HG03469 (cell line): ENCODE measurements around the gene ELOVL6.

ENCODE experiments used
- ATAC-seq: cut with Tn5 transposase; IDR thresholded peaks from one replicate; pipeline ENCODE4 v1.9.1; 2021; ENCODE audit warnings: mild to moderate bottlenecking, moderate library complexity, moderate number of reproducible peaks; ENCODE audit not compliant: unreplicated experiment

The ELOVL6 gene

DNA sequence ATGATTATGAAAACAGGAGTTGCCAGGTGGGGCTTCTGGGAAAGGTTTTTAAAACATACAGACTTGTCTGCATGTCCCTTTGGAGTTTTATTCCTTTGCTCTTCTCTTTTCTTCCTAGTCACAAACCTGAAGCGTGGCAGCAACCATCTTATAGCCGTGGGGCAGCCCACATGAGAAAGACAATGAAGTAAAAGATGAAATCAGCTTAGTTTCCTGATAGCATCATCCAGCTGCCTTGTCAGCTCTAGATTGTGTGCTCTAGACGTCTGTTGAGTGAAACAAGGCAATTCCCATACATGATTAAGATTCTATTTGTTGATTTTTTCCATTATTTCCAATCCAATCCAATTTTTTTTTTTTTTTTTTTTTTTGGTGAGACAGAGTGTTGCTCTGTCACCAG lies 68.9 kb downstream of the ELOVL6 start:
- no peak for ATAC-seq

DNA sequence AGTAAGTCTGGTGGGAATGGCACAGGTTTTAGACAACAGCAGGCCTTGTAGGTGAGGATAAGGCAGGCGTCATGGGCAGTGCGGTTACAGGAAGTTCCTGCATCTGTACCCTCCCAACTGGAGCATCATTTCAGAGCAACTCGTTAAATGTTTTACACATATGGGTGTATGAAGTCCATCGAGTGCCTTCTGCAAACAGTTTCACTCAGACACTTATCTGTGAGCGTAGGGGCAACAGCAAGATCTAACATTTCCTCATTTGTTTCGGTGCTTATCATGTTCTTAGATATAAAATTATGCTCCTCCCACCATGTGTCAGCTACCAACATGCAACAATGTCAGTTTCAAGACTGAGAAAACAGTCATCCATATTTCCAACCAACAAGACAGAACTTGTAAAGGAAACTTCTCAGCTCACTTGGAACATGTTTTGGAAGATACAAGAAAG lies 69.9 kb downstream of the ELOVL6 start:
- no peak for ATAC-seq

DNA sequence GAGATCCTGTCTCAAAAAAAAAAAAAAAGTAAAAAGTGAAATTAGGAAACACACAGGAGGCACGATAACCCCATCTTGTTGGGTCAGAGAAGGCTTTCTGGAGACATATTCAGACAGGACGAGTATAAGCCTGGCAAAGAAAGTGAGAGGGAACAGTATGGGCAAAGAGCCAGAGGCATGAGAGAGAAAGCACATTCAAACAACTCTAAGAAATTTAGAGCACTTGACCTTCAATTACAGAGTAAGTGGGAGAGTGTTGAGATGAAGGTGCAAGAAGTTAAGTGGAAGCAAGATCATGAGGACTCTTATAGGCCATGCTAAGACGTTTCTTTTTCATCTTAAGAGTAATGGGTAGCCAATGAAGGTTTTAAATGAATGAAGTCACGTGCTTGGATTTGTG lies 70.4 kb downstream of the ELOVL6 start:
- no peak for ATAC-seq

DNA sequence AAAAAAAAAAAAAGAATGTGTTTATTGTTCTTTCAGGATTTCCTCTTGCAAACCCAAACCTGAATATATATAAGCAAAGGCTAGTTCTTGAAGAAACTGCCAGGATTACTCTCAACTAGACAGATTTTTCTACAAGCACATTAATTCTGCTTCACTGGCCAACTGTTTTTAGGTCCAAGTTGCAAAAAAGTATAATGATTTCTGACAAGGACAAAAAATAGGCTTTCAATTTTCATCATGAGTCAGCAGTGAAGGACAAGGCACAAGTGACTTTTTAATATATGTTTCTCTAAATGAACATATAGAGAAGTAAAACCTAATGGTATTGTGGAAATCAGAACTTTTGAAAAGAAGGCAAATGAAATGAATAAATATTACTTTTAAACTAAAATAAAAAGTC lies 73.7 kb downstream of the ELOVL6 start:
- no peak for ATAC-seq

DNA sequence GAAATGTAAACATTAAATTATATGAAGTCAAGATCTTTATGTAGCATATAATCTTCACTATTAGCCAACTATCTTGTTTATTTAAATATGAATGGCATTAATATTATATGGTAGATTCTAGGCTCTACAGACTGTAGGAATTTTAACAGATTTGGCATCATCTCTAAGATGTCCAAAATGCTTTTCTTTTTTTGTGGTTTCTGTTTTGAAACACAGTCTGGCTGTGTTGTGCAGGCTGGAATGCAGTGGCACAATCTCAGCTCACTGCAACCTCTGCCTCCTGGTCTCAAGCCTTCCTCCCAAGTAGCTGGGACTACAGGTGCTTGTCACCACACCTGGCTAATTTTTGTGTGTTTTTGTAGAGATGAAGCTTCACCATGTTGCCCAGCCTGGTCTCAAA lies 76.2 kb downstream of the ELOVL6 start:
- no peak for ATAC-seq

DNA sequence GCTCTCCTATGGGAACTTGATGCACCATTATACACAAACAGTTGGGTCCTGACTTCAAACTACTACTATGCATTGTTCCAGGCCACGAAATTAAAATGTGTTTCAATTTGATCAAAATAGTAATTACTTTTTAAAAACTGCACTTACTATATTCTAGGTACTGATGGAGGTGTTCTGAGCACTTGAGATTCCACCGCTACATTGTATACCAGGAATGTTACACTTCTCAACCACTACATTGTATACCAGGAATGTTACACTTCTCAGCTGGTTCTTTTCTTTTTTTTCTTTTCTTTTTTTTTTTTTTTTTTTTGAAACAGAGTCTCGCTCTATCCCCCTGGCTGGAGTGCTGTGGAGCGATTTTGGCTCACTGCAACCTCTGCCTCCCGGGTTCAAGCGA lies 77.9 kb downstream of the ELOVL6 start:
- no peak for ATAC-seq

DNA sequence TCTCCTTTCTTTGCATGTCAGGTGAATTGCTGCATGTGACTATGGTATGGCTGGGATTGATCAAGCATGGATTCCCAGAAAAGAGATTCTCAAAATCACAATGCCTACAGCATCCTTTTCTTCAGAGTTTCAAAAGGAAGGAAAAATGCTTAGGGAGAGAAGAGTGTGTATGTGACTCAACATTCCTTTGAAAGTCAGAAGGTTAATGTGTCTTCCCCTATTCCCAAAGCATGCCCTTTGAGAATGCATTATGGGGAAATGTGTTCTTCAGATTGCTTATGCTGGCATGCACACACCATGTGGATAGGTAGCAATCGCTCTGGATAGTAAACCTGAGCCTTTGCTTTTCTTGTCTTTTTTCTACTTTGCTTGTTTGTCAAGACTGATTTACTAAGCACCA lies 78.5 kb downstream of the ELOVL6 start:
- ATAC-seq, result no peak

DNA sequence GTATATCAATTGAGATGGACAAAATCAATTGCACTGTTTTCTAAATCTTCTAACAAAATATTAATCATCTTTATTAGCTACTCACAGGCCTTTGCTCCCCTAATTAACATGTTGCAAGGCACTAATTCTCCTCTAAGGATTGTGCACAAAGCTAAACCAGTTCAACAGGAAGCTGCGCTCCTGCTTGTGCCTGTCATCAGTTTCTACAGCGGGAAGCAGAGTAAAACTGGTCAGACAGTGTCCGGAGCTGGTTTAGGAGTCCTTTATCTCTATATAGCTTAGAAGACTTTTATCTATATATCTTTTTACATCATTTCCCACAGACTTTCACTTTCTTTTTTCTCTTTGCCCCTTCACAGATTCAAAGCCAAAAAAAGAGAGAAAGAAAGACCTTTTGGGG lies 79.1 kb downstream of the ELOVL6 start:
- ATAC-seq, result no peak

DNA sequence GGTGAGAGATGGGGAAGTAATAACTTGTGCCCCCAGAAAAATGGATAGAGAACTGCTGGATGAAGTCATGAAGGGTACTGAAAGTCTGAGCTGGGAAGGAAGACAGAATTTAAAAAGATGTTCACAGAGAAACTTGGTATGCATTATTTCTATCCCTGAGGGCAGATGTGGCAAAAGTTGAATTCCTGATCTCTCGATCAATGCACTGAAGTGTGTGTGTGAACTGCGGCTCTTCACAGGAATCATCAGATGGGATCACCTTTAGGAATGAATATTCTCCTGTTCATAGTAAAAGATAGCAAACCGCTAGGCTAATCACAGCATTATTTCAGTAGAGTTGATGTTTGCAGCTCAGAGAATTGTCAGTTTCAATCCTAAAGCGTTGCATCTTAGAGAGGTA lies 86.4 kb downstream of the ELOVL6 start:
- no peak for ATAC-seq

DNA sequence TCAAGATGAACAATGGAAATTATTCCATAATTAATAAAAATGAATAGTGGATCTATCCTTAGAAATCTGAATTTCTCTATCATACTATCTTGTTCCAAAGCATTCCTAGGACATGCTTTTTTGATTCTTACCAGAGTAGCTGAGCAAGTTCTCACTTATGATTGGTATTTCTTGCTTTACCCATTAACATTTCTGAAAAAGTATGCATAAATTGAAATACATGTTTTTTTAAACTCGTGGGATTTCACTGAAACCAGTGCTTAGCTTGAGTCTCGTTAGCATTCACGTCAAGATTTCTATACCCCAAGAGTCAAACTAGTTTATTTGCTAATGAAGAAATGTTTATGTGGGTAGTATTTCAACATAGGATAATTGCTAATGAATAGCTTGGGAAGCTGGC lies 89.0 kb downstream of the ELOVL6 start:
- ATAC-seq, result no peak

DNA sequence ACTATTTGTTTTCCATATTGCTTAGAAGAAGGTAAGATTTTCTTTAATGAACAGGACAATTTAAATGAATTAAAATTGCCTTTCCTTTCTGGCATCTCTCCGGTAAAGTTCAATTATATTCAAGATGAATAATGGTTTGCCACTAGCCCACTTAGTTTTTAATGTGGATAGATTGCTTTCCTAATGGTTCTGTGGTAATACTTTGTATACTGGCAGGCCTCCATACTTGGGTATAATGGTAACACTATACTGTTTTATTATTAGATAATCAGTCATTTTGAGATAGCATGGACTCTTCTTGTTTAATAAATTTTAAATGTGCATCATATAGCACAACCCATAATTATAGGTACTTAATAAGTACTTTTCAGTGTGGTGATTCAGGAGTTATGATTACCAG lies 89.5 kb downstream of the ELOVL6 start:
- ATAC-seq, result no peak

DNA sequence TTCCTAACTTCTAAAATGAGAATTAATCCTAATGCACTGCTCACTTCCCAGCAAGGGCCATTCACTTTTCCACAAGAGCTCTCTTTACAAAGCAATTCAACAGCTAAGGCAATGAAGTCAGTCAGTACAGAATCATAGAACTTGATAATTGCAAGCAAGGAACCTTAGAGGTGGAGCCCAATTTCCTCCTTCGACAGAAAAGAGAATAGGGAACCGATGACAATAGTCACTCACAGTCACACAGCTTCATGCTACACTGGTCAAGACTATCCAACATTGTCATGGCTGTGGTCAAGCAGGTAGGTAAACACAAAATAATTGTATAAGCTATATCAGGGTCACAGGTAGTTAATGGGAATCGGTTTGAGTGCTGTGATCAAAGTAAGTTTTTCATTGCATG lies 90.0 kb downstream of the ELOVL6 start:
- ATAC-seq, result peak; percentile 92

DNA sequence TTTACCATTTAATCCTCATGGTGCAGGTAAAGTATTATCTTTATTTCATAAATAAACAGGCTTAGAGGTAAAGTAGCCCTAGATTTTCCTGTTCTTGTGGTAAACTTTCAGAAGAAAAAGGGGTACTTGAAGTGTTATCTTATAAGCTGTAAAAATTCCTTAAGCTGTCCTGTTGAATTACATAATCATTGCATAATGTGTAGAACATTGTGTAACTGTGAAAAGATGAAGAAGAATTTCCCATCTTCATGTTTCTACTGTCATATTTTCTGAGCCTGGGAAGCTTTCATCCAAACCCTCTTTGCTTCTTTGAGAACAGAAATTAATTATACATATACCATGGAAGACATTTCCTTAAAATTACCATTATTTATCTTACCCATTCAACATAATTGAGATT lies 90.5 kb downstream of the ELOVL6 start:
- ATAC-seq, result no peak

DNA sequence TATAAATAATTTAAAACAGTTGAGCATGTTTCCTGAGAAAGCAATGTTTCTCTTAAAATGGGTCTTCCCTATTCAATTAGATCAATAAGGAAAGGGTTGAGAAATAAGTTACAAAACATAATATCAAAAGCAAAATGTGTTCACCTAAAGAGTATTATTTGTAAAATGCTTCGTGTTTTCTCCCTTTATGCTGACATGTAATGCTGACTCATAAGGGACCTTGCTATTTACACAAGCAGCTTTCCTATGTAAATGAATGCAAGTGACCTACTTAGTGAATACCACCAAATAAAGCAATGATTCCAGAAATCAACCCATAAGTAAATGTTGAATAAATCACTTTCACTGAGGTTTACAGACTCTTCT lies 91.5 kb downstream of the ELOVL6 start:
- peak; percentile 65 for ATAC-seq

DNA sequence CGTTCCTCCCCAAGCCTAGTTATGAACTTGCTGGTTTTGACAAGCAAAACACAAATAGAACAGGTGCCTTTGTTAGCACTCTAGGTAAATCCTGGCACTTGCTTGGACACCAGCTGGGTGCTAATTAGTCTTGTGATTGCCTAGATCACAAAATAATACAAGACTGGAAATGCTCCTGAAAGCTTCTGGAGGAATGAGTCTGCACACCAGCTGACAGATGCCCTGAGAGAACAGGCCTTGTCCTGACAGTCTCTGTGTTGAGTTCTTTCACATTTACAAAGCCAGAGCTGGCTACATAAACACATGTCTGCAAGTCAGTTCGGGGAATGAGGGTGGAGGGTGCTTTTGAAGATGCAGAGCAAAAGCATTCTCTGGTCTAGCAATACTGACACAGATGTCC lies 93.8 kb downstream of the ELOVL6 start:
- ATAC-seq, result no peak

DNA sequence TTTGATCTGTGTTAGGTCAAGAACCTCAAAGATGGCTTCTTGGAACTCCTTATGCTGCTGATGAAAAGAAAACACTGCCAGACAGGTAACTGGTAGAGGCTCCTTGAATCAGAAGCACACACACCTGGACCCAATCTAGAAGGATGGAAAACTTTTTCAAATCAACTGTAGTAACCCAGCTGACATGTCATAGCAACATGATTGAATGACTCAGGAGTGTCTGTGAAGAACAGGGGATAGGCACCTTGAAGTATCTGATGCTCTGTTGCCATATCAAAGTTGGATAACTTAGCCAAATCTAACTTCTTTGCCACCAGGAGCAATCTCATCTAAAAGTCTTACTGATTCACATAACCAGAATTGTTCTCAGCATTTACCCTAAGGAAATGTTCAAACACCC lies 98.8 kb downstream of the ELOVL6 start:
- ATAC-seq, result no peak

DNA sequence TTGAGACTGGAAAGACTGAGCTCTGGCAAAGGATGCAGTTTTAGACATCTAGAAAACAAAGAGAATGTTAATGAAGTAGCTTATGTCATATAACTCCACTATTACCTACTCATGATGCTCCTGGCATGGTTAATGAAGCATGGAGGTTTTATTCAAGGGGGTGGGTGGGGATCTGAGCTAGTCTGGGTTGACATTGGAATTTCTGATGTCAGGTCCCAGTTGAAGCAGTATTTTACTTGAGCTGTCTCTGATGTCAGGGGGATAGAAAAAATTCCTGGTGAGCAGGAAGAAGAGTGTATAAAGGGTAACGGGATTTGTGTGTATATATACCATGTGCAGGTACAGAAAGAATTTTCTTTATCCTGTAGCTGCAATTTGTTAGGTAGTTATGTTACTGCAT lies 102.0 kb downstream of the ELOVL6 start:
- no peak for ATAC-seq

DNA sequence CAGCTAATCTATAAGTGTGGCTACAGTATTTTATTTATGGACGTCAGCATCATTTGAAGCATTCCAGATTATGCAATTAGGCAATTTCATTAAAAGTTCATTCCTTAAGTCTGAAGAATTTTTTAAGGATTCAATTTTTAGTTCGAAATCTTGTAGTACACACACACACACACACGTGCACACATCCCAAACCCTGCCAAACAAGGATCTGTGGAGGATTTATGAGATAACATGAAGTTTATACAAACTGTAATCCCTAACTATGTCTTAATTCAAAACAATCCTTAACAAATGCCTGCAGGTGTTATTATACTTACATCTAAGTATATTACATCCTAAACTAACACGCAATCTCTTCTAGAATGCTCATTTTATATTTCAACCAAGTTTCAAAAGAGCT lies 105.8 kb downstream of the ELOVL6 start:
- no peak for ATAC-seq

DNA sequence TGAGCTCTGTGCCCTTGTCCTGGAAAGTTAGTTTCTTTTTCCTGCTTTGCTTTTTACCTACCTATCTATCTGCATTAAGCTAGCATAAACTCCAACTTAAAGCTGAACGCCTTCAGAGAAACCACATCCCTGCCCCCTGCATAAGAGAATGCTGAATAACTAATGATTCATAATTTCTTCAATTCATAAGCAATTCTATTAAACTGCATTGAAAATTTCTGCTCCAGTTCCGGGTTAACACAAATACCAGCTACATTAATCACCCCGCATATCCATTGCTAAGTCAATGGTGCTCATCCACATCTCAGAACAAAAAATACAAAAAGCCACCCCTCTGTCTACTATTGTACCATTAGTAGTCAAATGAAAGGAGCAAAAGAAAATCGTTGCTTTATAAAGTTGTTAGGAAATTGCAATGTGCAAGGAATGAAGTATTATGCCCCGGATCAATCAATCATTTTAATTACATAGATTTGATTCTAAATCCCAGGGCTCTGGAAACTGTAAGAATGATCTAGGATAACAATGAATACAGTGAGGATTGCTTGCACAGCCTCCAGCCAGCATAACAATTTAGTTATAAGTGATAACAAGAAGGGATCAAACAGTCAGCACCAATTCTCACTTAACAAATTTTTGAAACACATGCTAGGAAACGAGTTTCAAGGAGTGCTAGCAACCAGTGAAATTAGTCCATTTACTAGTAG lies 106.8 kb downstream of the ELOVL6 start:
- ATAC-seq, result no peak

DNA sequence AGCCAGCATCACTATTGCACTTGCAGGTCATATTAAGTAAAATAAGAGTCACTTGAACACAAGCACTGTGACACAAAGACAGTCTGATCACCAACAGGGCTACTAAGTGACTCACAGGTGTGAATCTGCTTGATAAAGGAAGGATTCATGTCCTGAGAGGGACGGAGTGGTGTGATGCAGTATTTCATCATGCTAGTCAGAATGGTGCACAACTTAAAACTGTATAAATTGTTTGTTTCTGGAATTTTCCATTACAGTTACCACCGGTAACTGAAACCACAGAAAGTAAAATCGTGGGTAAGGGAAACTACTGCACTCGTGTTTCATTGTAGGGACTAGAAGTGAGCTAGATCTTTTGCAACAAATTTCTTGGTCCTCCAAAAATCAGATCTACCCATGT lies 109.7 kb downstream of the ELOVL6 start:
- ATAC-seq, result peak; percentile 42

DNA sequence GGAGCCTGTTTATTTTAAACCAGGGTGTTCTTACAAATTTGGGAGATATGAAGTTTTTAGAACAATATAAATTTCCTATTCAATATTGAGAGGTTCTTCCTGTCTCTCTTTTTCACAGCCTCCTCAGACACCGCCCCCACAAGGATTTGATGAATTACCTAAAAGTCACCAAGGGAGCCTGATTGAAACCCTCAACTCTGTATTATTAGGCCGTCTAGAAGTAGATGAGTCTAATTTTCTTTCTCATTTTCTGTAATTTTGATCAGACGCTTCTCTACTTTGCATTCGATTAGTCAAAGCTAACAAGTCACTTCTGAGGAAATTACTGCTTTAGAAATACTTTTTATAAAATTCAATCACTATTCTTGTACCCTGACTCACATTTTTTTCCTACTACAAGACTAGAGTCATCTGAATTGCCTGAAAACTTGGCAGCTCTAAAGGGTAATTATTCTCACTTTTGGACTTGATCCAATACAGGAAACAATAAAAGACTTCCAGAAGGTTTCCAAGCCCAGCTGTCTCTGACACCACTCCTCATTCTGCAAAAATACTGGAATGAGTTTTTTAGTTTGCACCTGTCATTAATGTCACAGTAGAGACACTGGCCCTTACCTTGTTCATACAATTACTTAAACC lies 111.2 kb downstream of the ELOVL6 start:
- ATAC-seq, result no peak

DNA sequence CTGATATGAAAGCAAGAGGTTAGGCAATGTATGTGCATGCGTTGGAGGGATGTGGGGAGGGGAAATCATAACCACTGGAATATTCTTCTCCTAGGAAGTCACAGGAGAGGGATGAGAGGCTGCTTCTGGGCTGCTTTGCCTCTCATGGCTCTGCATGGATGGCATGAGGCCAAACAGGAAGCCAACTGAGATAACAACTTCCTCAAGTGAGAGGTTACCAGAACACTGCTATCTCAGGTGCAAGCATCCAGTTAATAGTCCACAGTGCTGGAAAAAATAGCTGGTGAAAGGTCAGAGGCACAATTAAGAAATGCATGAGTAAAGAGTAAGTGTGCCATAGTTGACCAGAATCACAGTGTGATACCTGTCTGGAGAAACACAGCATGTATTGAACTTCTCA lies 113.3 kb downstream of the ELOVL6 start:
- ATAC-seq, result peak; percentile 61

DNA sequence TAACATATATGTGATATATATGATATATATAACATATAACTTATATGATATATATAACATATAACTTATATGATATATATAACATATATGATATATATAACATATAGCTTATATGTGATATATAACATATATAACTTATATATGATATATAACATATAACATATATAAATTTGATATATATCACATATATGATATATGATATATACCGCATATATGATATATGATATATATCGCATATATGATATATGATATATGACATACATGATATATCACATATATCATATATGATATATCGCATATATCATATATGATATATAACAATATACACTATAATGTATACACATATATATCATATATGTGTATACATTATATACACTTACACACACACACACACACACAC lies 114.3 kb downstream of the ELOVL6 start:
- ATAC-seq, result no peak
